ENCODE measurements around the gene NLRP12. TPM values are rescaled to one million over a fixed set of nuclear protein-coding genes. Genes with fewer than 3 reads are reported as not detected.

NLRP12 gene
- total and polyA plus RNA-seq, 2 donors (not counting 1 experiment from before 2014, with no cell fraction given) = 0.22 TPM; not detected in 1

DNA sequence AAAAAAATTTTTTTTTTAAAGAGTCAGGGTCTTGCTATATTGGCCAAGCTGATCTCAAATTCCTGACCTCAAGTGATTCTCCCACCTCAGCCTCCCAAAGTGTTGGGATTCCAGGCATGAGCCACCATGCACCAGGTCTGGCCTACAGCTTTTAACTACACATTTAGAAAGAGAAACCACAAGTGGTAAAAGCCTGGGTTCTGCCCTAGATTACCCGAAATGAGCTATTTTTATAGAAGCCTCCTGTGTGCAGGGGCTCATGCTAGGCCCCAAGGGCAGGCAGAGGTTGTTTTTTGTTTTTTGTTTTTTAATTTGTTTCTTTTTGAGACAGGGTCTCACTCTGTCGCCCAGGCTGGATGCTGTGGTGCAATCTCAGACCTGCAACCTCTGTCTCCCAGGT lies 29.6 kb upstream of the NLRP12 start:
- Mint-ChIP-seq H3K27me3 (peaks cover 27% of the 10 kb centered on the region), H3K9me3 (ENCODE audit: insufficient read depth) (no peaks in the 10 kb centered on the region), H3K4me3 (no peak overlapping the region), H3K4me1 (peaks cover 12% of the 10 kb centered on the region), H3K27ac (no peak overlapping the region)
- peaks cover 0 to 24% (median 9%) of the 10 kb centered on the region in 4 experiments for H3K27me3 ChIP-seq (replicated peaks in 1 of 4; ENCODE audit: control extremely low read depth in 1 of 4, control insufficient read depth in 3 of 4, insufficient read depth in 4 of 4, low read length in 3 of 4)
- H4K20me1 ChIP-seq (ENCODE audit: control insufficient read depth, insufficient read depth, low read length, poor library complexity, severe bottlenecking) = no peaks in the 10 kb centered on the region
- H2AFZ ChIP-seq (ENCODE audit: insufficient read depth, low read depth, low read length, poor library complexity, severe bottlenecking) = no peak overlapping the region
- H3K4me2 ChIP-seq (replicated peaks; ENCODE audit: low read depth, low read length, poor library complexity, severe bottlenecking) = no peak overlapping the region
- CTCF ChIA-PET = interaction anchor here (0.6 to 1.5 kb wide), 9 partner anchors 10 to 176 kb away, joined by 3 to 5 read pairs (median 4); partner anchors contain the start of genes MYADM and PRKCG
- intact Hi-C loops (cut with micrococcal nuclease) = loop anchor here (1.0 kb wide), 2 partner anchors 14 to 29 kb away; partner anchors contain the start of genes MYADM and PRKCG
- H3K36me3 ChIP-seq (replicated peaks in 1 of 2; ENCODE audit: control extremely low read depth in 1 of 2, control insufficient read depth in 1 of 2, extremely low read depth in 1 of 2, insufficient read depth in 2 of 2, low read length in 1 of 2) = no peaks in the 10 kb centered on the region
- ATAC-seq (ENCODE audit: low read depth) (no peak), DNase-seq (no peak)
- WGBS (ENCODE audit: insufficient coverage) = 6% methylated on average over 2 of the region's 2 CpGs
- POLR2A ChIA-PET = no interaction called here
- H3K79me2 ChIP-seq (ENCODE audit: control insufficient read depth, insufficient read depth, low read length) = no peaks in the 10 kb centered on the region
- TF ChIP-seq, protein P1, sequence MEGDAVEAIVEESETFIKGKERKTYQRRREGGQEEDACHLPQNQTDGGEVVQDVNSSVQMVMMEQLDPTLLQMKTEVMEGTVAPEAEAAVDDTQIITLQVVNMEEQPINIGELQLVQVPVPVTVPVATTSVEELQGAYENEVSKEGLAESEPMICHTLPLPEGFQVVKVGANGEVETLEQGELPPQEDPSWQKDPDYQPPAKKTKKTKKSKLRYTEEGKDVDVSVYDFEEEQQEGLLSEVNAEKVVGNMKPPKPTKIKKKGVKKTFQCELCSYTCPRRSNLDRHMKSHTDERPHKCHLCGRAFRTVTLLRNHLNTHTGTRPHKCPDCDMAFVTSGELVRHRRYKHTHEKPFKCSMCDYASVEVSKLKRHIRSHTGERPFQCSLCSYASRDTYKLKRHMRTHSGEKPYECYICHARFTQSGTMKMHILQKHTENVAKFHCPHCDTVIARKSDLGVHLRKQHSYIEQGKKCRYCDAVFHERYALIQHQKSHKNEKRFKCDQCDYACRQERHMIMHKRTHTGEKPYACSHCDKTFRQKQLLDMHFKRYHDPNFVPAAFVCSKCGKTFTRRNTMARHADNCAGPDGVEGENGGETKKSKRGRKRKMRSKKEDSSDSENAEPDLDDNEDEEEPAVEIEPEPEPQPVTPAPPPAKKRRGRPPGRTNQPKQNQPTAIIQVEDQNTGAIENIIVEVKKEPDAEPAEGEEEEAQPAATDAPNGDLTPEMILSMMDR (IDR thresholded peaks at IDR 0.05) = no peak
- no peak for TF ChIP-seq EZH2 (IDR thresholded peaks at IDR 0.05; ENCODE audit: borderline replicate concordance, insufficient read depth, low read depth, low read length, poor library complexity, severe bottlenecking)
- no peak overlapping the region for H3K9ac ChIP-seq (ENCODE audit: low read length)
- peaks cover 0 to 19% (median 0%) of the 10 kb centered on the region in 3 donors for H3K9me3 ChIP-seq (ENCODE audit: control extremely low read depth in 1 of 3, control insufficient read depth in 2 of 3, insufficient read depth in 1 of 3, low read length in 2 of 3)
- no peak overlapping the region for H3K27ac ChIP-seq (ENCODE audit: low read length in 2 of 2)
- no peak overlapping the region for H3K4me3 ChIP-seq (ENCODE audit: control extremely low read depth in 1 of 5, extremely low read depth in 1 of 5, insufficient read depth in 1 of 5, low read depth in 2 of 5, low read length in 4 of 5)
- H3K4me1 ChIP-seq (ENCODE audit: control insufficient read depth in 2 of 2, insufficient read depth in 2 of 2, low read length in 2 of 2) = peaks cover 12 to 23% of the 10 kb centered on the region in 2 donors

GRCh38 chr19:53849237-53849676 lies 25.1 kb upstream of the NLRP12 start:
- no peak overlapping the region for H3K27ac ChIP-seq (ENCODE audit: low read length in 2 of 2)
- H3K9me3 ChIP-seq (ENCODE audit: control extremely low read depth in 1 of 3, control insufficient read depth in 2 of 3, insufficient read depth in 1 of 3, low read length in 2 of 3) = peaks cover 0 to 17% (median 0%) of the 10 kb centered on the region in 3 donors
- H3K27ac Mint-ChIP-seq = no peak overlapping the region
- WGBS (ENCODE audit: insufficient coverage) = 39% methylated on average over 9 of the region's 11 CpGs
- H3K9ac ChIP-seq (ENCODE audit: low read length) = no peak overlapping the region
- no peaks in the 10 kb centered on the region for H3K9me3 Mint-ChIP-seq (ENCODE audit: insufficient read depth)
- H3K4me3 ChIP-seq (ENCODE audit: control extremely low read depth in 1 of 5, extremely low read depth in 1 of 5, insufficient read depth in 1 of 5, low read depth in 2 of 5, low read length in 4 of 5) = no peak overlapping the region
- peaks cover 11% of the 10 kb centered on the region for H3K4me1 Mint-ChIP-seq
- peaks cover 32% of the 10 kb centered on the region for H3K27me3 Mint-ChIP-seq
- peaks cover 12 to 23% of the 10 kb centered on the region in 2 donors for H3K4me1 ChIP-seq (ENCODE audit: control insufficient read depth in 2 of 2, insufficient read depth in 2 of 2, low read length in 2 of 2)
- ChIA-PET CTCF (no interaction called here), POLR2A (interaction anchor here (0.8 kb wide), 1 partner anchor 10 kb away, joined by 4 read pairs; no protein-coding TSS in a partner anchor)
- H3K27me3 ChIP-seq (replicated peaks in 1 of 4; ENCODE audit: control extremely low read depth in 1 of 4, control insufficient read depth in 3 of 4, insufficient read depth in 4 of 4, low read length in 3 of 4) = peaks cover 0 to 29% (median 12%) of the 10 kb centered on the region in 4 experiments
- no peaks in the 10 kb centered on the region for H4K20me1 ChIP-seq (ENCODE audit: control insufficient read depth, insufficient read depth, low read length, poor library complexity, severe bottlenecking)
- no peak overlapping the region for H2AFZ ChIP-seq (ENCODE audit: insufficient read depth, low read depth, low read length, poor library complexity, severe bottlenecking)
- intact Hi-C loops (cut with micrococcal nuclease) = loop anchor here (10.0 kb wide), 1 partner anchor 654 kb away; the partner anchor contains the start of gene ZNF665
- H3K36me3 ChIP-seq (replicated peaks in 1 of 2; ENCODE audit: control extremely low read depth in 1 of 2, control insufficient read depth in 1 of 2, extremely low read depth in 1 of 2, insufficient read depth in 2 of 2, low read length in 1 of 2) = no peaks in the 10 kb centered on the region
- TF ChIP-seq, protein P1 (IDR thresholded peaks at IDR 0.05) = no peak
- no peak overlapping the region for H3K4me2 ChIP-seq (replicated peaks; ENCODE audit: low read depth, low read length, poor library complexity, severe bottlenecking)
- DNase-seq (no peak), ATAC-seq (ENCODE audit: low read depth) (no peak)
- no peaks in the 10 kb centered on the region for H3K79me2 ChIP-seq (ENCODE audit: control insufficient read depth, insufficient read depth, low read length)
- no peak overlapping the region for H3K4me3 Mint-ChIP-seq
